ENCODE measurements around the gene GRID1. TPM values are rescaled to one million over a fixed set of nuclear protein-coding genes. Genes with fewer than 3 reads are reported as not detected.

GRID1 gene
- polyA plus RNA-seq, 1 donor (not counting 4 experiments of a cell fraction or from before 2014, with no cell fraction given), result 0.01 TPM

- TF ChIP-seq EZH2 (IDR thresholded peaks at IDR 0.05; ENCODE audit: low read length), result no peak
- TF ChIP-seq, protein P1, sequence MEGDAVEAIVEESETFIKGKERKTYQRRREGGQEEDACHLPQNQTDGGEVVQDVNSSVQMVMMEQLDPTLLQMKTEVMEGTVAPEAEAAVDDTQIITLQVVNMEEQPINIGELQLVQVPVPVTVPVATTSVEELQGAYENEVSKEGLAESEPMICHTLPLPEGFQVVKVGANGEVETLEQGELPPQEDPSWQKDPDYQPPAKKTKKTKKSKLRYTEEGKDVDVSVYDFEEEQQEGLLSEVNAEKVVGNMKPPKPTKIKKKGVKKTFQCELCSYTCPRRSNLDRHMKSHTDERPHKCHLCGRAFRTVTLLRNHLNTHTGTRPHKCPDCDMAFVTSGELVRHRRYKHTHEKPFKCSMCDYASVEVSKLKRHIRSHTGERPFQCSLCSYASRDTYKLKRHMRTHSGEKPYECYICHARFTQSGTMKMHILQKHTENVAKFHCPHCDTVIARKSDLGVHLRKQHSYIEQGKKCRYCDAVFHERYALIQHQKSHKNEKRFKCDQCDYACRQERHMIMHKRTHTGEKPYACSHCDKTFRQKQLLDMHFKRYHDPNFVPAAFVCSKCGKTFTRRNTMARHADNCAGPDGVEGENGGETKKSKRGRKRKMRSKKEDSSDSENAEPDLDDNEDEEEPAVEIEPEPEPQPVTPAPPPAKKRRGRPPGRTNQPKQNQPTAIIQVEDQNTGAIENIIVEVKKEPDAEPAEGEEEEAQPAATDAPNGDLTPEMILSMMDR (optimal IDR thresholded peaks at IDR 0.05 in 1 of 3, IDR thresholded peaks at IDR 0.05 in 1 of 3, conservative IDR thresholded peaks at IDR 0.05 in 1 of 3; ENCODE audit: extremely low read depth in 1 of 3, insufficient read depth in 2 of 3, low read length in 3 of 3), result no peak
- FAIRE-seq (no peak), DNase-seq (ENCODE audit: low read depth, low spot score) (no peak)
- Histone ChIP-seq H3K27me3 (ENCODE audit: control insufficient read depth, extremely low read depth, insufficient read depth, low read length) (no peaks in the 10 kb centered on the region), H3K9me1 (ENCODE audit: control insufficient read depth, extremely low read depth, insufficient read depth, low read length) (no peaks in the 10 kb centered on the region), H3K4me2 (ENCODE audit: control insufficient read depth, extremely low read depth, insufficient read depth, low read depth, low read length) (no peak overlapping the region), H3K36me3 (ENCODE audit: control insufficient read depth in 2 of 2, extremely low read depth in 1 of 2, insufficient read depth in 2 of 2, low read length in 2 of 2) (no peaks in the 10 kb centered on the region), H3K4me3 (ENCODE audit: control insufficient read depth in 2 of 3, extremely low read depth in 1 of 3, insufficient read depth in 2 of 3, low read depth in 1 of 3, low read length in 3 of 3) (no peak overlapping the region), H2AFZ (ENCODE audit: control insufficient read depth, low read length) (no peak overlapping the region), H3K9ac (ENCODE audit: control insufficient read depth, extremely low read depth, insufficient read depth, low read length) (no peak overlapping the region), H3K79me2 (ENCODE audit: control insufficient read depth, insufficient read depth, low read length) (no peaks in the 10 kb centered on the region), H3K4me1 (ENCODE audit: control insufficient read depth, extremely low read depth, insufficient read depth, low read length) (no peaks in the 10 kb centered on the region), H3K27ac (ENCODE audit: control insufficient read depth, insufficient read depth, low read length) (no peak overlapping the region), H3K9me3 (ENCODE audit: control insufficient read depth, low read depth, low read length) (no peaks in the 10 kb centered on the region), H4K20me1 (ENCODE audit: control insufficient read depth, extremely low read depth, insufficient read depth, low read length) (no peaks in the 10 kb centered on the region)
- dilution Hi-C loops (cut with MboI; ENCODE audit: extremely low pct_ligation_motif_present, low sequenced_read_pairs), result no loop called here
These were observed 166.3 kb downstream of the GRID1 start for GRCh38 chr10:86200269-86200668.

- Histone ChIP-seq H3K27me3 (ENCODE audit: control insufficient read depth, extremely low read depth, insufficient read depth, low read length) (no peaks in the 10 kb centered on the region), H2AFZ (ENCODE audit: control insufficient read depth, low read length) (no peak overlapping the region), H3K36me3 (ENCODE audit: control insufficient read depth in 2 of 2, extremely low read depth in 1 of 2, insufficient read depth in 2 of 2, low read length in 2 of 2) (no peaks in the 10 kb centered on the region), H3K27ac (ENCODE audit: control insufficient read depth, insufficient read depth, low read length) (no peak overlapping the region), H3K9me3 (ENCODE audit: control insufficient read depth, low read depth, low read length) (no peaks in the 10 kb centered on the region), H4K20me1 (ENCODE audit: control insufficient read depth, extremely low read depth, insufficient read depth, low read length) (no peaks in the 10 kb centered on the region), H3K4me1 (ENCODE audit: control insufficient read depth, extremely low read depth, insufficient read depth, low read length) (no peaks in the 10 kb centered on the region), H3K9me1 (ENCODE audit: control insufficient read depth, extremely low read depth, insufficient read depth, low read length) (no peaks in the 10 kb centered on the region), H3K79me2 (ENCODE audit: control insufficient read depth, insufficient read depth, low read length) (no peaks in the 10 kb centered on the region), H3K4me2 (ENCODE audit: control insufficient read depth, extremely low read depth, insufficient read depth, low read depth, low read length) (no peak overlapping the region), H3K9ac (ENCODE audit: control insufficient read depth, extremely low read depth, insufficient read depth, low read length) (no peak overlapping the region), H3K4me3 (ENCODE audit: control insufficient read depth in 2 of 3, extremely low read depth in 1 of 3, insufficient read depth in 2 of 3, low read depth in 1 of 3, low read length in 3 of 3) (no peak overlapping the region)
- FAIRE-seq (no peak), DNase-seq (ENCODE audit: low read depth, low spot score) (no peak)
- no peak for TF ChIP-seq EZH2 (IDR thresholded peaks at IDR 0.05; ENCODE audit: low read length)
- TF ChIP-seq, protein P1 (optimal IDR thresholded peaks at IDR 0.05 in 1 of 3, IDR thresholded peaks at IDR 0.05 in 1 of 3, conservative IDR thresholded peaks at IDR 0.05 in 1 of 3; ENCODE audit: extremely low read depth in 1 of 3, insufficient read depth in 2 of 3, low read length in 3 of 3), result no peak
- dilution Hi-C loops (cut with MboI; ENCODE audit: extremely low pct_ligation_motif_present, low sequenced_read_pairs), result no loop called here
These were observed 167.6 kb downstream of the GRID1 start for GRCh38 chr10:86199041-86199440.
